Small intestine (tissue), 16 donors: Measurements from ENCODE around the gene ARHGAP33. TPM values are rescaled to one million over a fixed set of nuclear protein-coding genes. Genes with fewer than 3 reads are reported as not detected.
A peak's percentile ranks its signal among the peaks of the same experiment; 100 is the strongest.

ENCODE experiments used
- DNase-seq, 2 donors: peaks; one replicate each; pipeline versions ENCODE4 v3.0.0 to v3.0.0-alpha.2; 2013
- FAIRE-seq: peaks from 2 replicates; lab custom pipeline; 2012; peaks lifted over from hg19 to GRCh38; lab: Jason Lieb, UNC
- H3K27ac ChIP-seq, 3 donors: one replicate each; pipeline ENCODE4 v1.5.1; 2013; ENCODE audit warnings: low read length in 2 of 3, mild to moderate bottlenecking in 2 of 3, control low read depth in 1 of 3, inconsistent platforms in 1 of 3, low read depth in 1 of 3, moderate library complexity in 1 of 3
- H3K27me3 ChIP-seq, 3 donors: one replicate each; pipeline ENCODE4 v1.6.1; 2013; ENCODE audit warnings: low read length in 3 of 3, inconsistent platforms in 1 of 3; ENCODE audit not compliant: control insufficient read depth in 3 of 3, insufficient read depth in 3 of 3
- H3K36me3 ChIP-seq, 3 donors: one replicate each; pipeline ENCODE4 v1.6.1; 2013; ENCODE audit warnings: low read length in 3 of 3, inconsistent platforms in 1 of 3, low read depth in 1 of 3, mild to moderate bottlenecking in 1 of 3, moderate library complexity in 1 of 3; ENCODE audit not compliant: control insufficient read depth in 3 of 3, insufficient read depth in 2 of 3
- H3K4me1 ChIP-seq, 3 donors: one replicate each; pipeline ENCODE4 v1.6.1; 2013; ENCODE audit warnings: low read length in 2 of 3, inconsistent platforms in 1 of 3, low read depth in 1 of 3, mild to moderate bottlenecking in 1 of 3, moderate library complexity in 1 of 3; ENCODE audit not compliant: control insufficient read depth in 3 of 3, insufficient read depth in 2 of 3
- H3K4me3 ChIP-seq, 3 donors: one replicate each; pipeline ENCODE4 v1.5.1; 2013; ENCODE audit warnings: low read length in 3 of 3, control low read depth in 1 of 3, inconsistent platforms in 1 of 3, low read depth in 1 of 3, mild to moderate bottlenecking in 1 of 3, moderate library complexity in 1 of 3
- H3K9me3 ChIP-seq, 2 donors: one replicate each; pipeline ENCODE4 v1.6.1; 2013; ENCODE audit warnings: low read depth in 1 of 2, low read length in 1 of 2; ENCODE audit not compliant: control insufficient read depth in 2 of 2, insufficient read depth in 1 of 2
- WGBS, 3 donors: extraction: QIAGEN DNeasy Blood & Tissue Kit; methylation state at CpG; one replicate each; pipeline ENCODE4 v1.1.7; 2013; 5-methylcytosine and 5-hydroxymethylcytosine counted together
- long read RNA-seq, 10 donors: transcript quantifications; one replicate each; lab custom pipeline, GENCODE V29; 2026
- polyA plus RNA-seq, 4 donors: library from polyadenylated mRNA; stranded (reverse) in 3 of 4; unstranded in 1 of 4; fragments of 200-250 nt in 3 of 4; fragments of 120-200 nt in 1 of 4; gene quantifications; one replicate each; pipeline versions ENCODE4 v1.2.1 to v1.2.3, GENCODE V29; 2013
- donor health status: healthy with polysubstance abuse.
- donor health status: control.
- donor health status: control.
- donor health status: Bipolar disorder and iron deficiency.
- donor health status: healthy.

Gene ARHGAP33
- 10 to 100 TPM in 1 of 4 donors, 1 to 10 TPM in 3; 1.1 to 16.2 (median 5.0) TPM for polyA plus RNA-seq
- long read RNA-seq, donor 1, partial matches to known transcripts = 0 of 1 reads
- long read RNA-seq, donor 1, other reads (novel, unspliced or antisense) = 0 of 1 reads
- long read RNA-seq, donor 2 = 0 reads
- long read RNA-seq, donor 3 = 0 reads
- long read RNA-seq, donor 4 = 0 reads
- long read RNA-seq, donor 5 = 0 reads
- long read RNA-seq, donor 6 = 0 reads
- long read RNA-seq, donor 7, partial matches to known transcripts = 31 of 32 reads
- long read RNA-seq, donor 7, other reads (novel, unspliced or antisense) = 0 of 32 reads
- long read RNA-seq, donor 8 = 0 reads
- long read RNA-seq, donor 9 = 0 reads
- long read RNA-seq, donor 10, partial matches to known transcripts = 7 of 7 reads
- long read RNA-seq, donor 10, other reads (novel, unspliced or antisense) = 0 of 7 reads

DNA sequence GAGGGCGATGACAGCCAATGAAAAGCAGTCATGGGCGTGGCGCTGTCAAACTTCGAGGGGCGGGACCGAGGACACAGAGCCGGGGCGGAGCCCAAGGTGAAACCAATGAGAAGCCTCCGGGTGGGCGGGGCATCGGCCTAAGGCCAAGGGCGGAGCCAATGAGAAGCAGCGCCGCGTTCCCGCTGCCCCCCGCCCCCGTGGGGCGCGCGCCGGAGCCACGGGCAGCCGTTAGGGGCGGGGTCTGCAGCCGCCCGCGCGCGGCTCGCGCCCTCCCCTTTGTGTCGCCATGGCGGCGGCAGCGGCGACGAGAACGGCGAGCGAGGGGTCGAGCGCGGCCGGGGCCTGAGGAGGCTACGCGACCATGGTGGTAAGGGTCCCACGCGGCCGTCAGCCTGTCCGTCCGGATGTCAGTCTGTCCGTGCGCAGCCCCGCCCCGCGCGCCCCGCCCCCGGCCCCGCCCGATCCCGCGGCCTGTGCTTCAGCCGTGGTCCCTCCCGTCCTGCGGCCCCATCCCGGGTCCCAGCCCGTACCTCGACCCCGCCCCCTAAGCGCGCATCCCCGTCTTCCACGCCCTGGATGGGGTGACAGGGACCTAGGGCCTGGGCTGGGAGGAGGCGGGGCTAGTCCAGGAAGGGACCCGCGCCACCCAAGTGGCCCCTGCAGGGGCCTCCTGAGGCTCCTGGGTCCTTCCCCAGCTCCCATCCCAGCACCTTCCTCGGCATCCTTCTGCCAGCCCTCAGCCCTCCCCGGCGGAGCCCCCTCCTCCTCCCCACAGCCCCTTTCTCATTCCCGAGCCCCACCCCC lies at the start of gene ARHGAP33:
Gene ARHGAP33, plus strand, starts transcription at position 267 of the 804 bp plus-strand sequence. Its CDS starts 95 bp downstream, at position 362.
- H3K4me1 ChIP-seq = peaks cover 0 to 12% (median 0%) of the 10 kb centered on the region in 3 donors
- peaks cover 0 to 23% (median 4%) of the 10 kb centered on the region in 3 donors for H3K36me3 ChIP-seq
- 1% methylated on average over 19 to 82 of the region's 82 CpGs for WGBS, 3 donors
- H3K27me3 ChIP-seq = no peaks in the 10 kb centered on the region
- DNase-seq (peak; percentile 98 to 99), FAIRE-seq (no peak)
- no peak within 1 kb of the TSS for H3K27ac ChIP-seq
- H3K4me3 ChIP-seq = peak within 1 kb of the TSS; percentile 59 to 76 (median 75)
- no peaks in the 10 kb centered on the region for H3K9me3 ChIP-seq

DNA sequence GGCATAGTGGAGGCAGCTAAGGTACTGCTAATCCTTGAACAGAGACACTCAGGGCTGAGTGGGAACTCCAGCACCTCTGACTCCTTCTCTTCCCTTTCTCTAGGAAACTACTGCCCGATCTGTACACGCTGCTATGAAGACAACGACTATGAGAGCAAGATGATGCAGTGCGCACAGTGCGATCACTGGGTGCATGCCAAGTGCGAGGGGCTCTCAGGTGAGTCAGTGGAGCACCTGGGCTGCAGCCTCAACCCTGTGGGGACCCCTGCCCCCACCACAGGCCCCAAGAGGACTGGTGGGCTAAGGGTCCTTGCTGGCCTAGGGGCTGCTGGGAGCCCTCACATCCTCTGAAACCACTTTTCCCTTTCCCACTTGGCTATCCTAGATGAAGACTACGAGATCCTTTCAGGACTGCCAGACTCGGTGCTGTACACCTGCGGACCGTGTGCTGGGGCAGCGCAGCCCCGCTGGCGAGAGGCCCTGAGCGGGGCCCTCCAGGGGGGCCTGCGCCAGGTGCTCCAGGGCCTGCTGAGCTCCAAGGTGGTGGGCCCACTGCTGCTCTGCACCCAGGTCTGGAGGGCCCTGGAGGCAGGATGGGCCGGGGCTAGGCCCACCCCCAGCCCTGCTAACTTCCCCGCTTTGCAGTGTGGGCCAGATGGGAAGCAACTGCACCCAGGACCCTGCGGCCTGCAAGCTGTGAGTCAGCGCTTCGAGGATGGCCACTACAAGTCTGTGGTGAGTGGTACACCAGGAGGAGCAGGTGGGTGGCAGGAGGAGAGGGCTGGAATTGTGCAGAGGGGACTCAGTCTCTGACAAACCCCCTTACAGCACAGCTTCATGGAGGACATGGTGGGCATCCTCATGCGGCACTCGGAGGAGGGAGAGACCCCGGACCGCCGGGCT lies 48.1 kb upstream of the ARHGAP33 start:
- Histone ChIP-seq H3K36me3 (peaks cover 48 to 99% (median 65%) of the 10 kb centered on the region in 3 donors), H3K27ac (no peak overlapping the region), H3K4me1 (no peaks in the 10 kb centered on the region), H3K9me3 (no peaks in the 10 kb centered on the region), H3K4me3 (no peak overlapping the region), H3K27me3 (no peaks in the 10 kb centered on the region)
- DNase-seq (no peak), FAIRE-seq (no peak)
- 95 to 97% (median 96%) methylated on average over 24 to 25 of the region's 25 CpGs for WGBS, 3 donors

GRCh38 chr19:35727956-35728706 lies 47.2 kb upstream of the ARHGAP33 start:
- Histone ChIP-seq H3K36me3 (peaks cover 51 to 98% (median 64%) of the 10 kb centered on the region in 3 donors), H3K4me3 (no peak overlapping the region), H3K9me3 (no peaks in the 10 kb centered on the region), H3K27ac (no peak overlapping the region), H3K4me1 (no peaks in the 10 kb centered on the region), H3K27me3 (no peaks in the 10 kb centered on the region)
- DNase-seq (no peak), FAIRE-seq (no peak)
- WGBS, 3 donors = 92 to 93% (median 92%) methylated on average over 19 of the region's 19 CpGs

GRCh38 chr19:35729021-35729420 lies 46.3 kb upstream of the ARHGAP33 start:
- FAIRE-seq (no peak), DNase-seq (no peak)
- H3K4me1 ChIP-seq = no peaks in the 10 kb centered on the region
- no peak overlapping the region for H3K4me3 ChIP-seq
- no peaks in the 10 kb centered on the region for H3K9me3 ChIP-seq
- H3K36me3 ChIP-seq = peaks cover 46 to 98% (median 68%) of the 10 kb centered on the region in 3 donors
- no peaks in the 10 kb centered on the region for H3K27me3 ChIP-seq
- WGBS, 3 donors = 90 to 92% (median 91%) methylated on average over 18 of the region's 18 CpGs
- H3K27ac ChIP-seq = no peak overlapping the region

DNA sequence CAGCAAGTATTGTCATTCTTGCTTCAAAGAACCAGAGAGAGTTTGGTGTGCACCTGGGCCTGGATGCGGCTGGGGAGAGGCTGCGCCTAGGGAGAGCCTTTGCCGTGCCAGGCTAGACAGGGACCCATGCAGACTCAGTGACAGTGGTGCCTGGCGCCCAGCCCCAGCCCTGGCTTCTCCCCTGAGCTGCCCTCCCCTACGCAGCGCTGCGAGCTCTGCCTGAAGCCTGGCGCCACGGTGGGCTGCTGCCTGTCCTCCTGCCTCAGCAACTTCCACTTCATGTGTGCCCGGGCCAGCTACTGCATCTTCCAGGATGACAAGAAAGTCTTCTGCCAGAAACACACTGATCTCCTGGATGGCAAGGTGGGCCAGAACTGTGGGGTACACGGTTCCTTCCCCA lies 45.6 kb upstream of the ARHGAP33 start:
- Histone ChIP-seq H3K4me3 (no peak overlapping the region), H3K36me3 (peaks cover 42 to 98% (median 67%) of the 10 kb centered on the region in 3 donors), H3K9me3 (no peaks in the 10 kb centered on the region), H3K27me3 (no peaks in the 10 kb centered on the region), H3K4me1 (no peaks in the 10 kb centered on the region), H3K27ac (no peak overlapping the region)
- DNase-seq (no peak), FAIRE-seq (no peak)
- WGBS, 3 donors = 91 to 97% (median 96%) methylated on average over 11 of the region's 11 CpGs

DNA sequence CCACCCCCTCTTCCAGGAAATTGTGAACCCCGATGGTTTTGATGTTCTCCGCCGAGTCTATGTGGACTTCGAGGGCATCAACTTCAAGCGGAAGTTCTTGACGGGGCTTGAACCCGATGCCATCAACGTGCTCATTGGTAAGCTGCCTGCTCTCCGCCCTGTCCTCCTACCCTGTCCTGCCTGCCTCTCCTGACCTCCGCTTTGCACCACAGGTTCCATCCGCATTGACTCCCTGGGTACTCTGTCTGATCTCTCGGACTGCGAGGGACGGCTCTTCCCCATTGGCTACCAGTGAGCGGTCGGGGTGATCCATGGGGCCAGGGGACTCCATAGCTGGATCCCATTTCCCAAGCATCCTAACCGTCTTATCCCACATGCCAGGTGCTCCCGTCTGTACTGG lies 45.0 kb upstream of the ARHGAP33 start:
- Histone ChIP-seq H3K27me3 (no peaks in the 10 kb centered on the region), H3K36me3 (peaks cover 36 to 98% (median 62%) of the 10 kb centered on the region in 3 donors), H3K4me3 (no peak overlapping the region), H3K4me1 (no peaks in the 10 kb centered on the region), H3K27ac (no peak overlapping the region), H3K9me3 (no peaks in the 10 kb centered on the region)
- 95 to 96% (median 95%) methylated on average over 18 of the region's 18 CpGs for WGBS, 3 donors
- DNase-seq (no peak), FAIRE-seq (no peak)

GRCh38 chr19:35731353-35731752 lies 44.0 kb upstream of the ARHGAP33 start:
- DNase-seq (no peak), FAIRE-seq (no peak)
- H3K27ac ChIP-seq = no peak overlapping the region
- no peaks in the 10 kb centered on the region for H3K4me1 ChIP-seq
- H3K27me3 ChIP-seq = no peaks in the 10 kb centered on the region
- no peak overlapping the region for H3K4me3 ChIP-seq
- H3K9me3 ChIP-seq = no peaks in the 10 kb centered on the region
- peaks cover 31 to 96% (median 57%) of the 10 kb centered on the region in 3 donors for H3K36me3 ChIP-seq
- WGBS, 3 donors = 77 to 87% (median 84%) methylated on average over 8 to 9 of the region's 9 CpGs
